HG02678 (cell line): ENCODE results near the gene NADSYN1.

Source experiments
- ATAC-seq: cut with Tn5 transposase; IDR thresholded peaks from one replicate; pipeline ENCODE4 v1.9.1; 2021; ENCODE audit warnings: mild to moderate bottlenecking, moderate library complexity; ENCODE audit not compliant: unreplicated experiment

Gene NADSYN1

GRCh38 chr11:71433648-71434450, 19.2 kb upstream of the NADSYN1 start:
- ATAC-seq, result no peak

GRCh38 chr11:71434576-71435130, 18.4 kb upstream of the NADSYN1 start:
- no peak for ATAC-seq

GRCh38 chr11:71435278-71435951, 17.6 kb upstream of the NADSYN1 start:
- no peak for ATAC-seq

- ATAC-seq, result no peak
Measured at GRCh38 chr11:71436861-71437260, 16.1 kb upstream of the NADSYN1 start.

- no peak for ATAC-seq
Measured at GRCh38 chr11:71437399-71437798, 15.6 kb upstream of the NADSYN1 start.

- ATAC-seq, result no peak
Measured at GRCh38 chr11:71437879-71438278, 15.1 kb upstream of the NADSYN1 start.

GRCh38 chr11:71438650-71439049, 14.4 kb upstream of the NADSYN1 start:
- ATAC-seq, result no peak

GRCh38 chr11:71440021-71440755, 12.8 kb upstream of the NADSYN1 start:
- no peak for ATAC-seq

- ATAC-seq, result no peak
Measured at GRCh38 chr11:71441251-71441650, 11.8 kb upstream of the NADSYN1 start.

GRCh38 chr11:71442123-71442522, 10.9 kb upstream of the NADSYN1 start:
- no peak for ATAC-seq

- no peak for ATAC-seq
Measured at GRCh38 chr11:71442880-71443279, 10.1 kb upstream of the NADSYN1 start.

GRCh38 chr11:71443736-71444445, 9.1 kb upstream of the NADSYN1 start:
- no peak for ATAC-seq

- ATAC-seq, result no peak
Measured at GRCh38 chr11:71444811-71445210, 8.2 kb upstream of the NADSYN1 start.

GRCh38 chr11:71446150-71446549, 6.9 kb upstream of the NADSYN1 start:
- no peak for ATAC-seq

- ATAC-seq, result no peak
Measured at GRCh38 chr11:71446942-71447688, 5.9 kb upstream of the NADSYN1 start.

- ATAC-seq, result no peak
Measured at GRCh38 chr11:71447791-71448256, 5.2 kb upstream of the NADSYN1 start.

GRCh38 chr11:71448257-71449171, 4.5 kb upstream of the NADSYN1 start, which contains the start of gene DHCR7:
DHCR7 (minus strand) TSS chr11:71448393; CDS start chr11:71444952, 3,441 bp downstream.
- ATAC-seq, result peak; percentile 82

- no peak for ATAC-seq
Measured at GRCh38 chr11:71449596-71449995, 3.4 kb upstream of the NADSYN1 start.

- no peak for ATAC-seq
Measured at GRCh38 chr11:71450507-71450906, 2.5 kb upstream of the NADSYN1 start.
